Parathyroid adenoma (tissue), 2 donors: ENCODE measurements around the gene SLC6A4.

Experiments
- H2AFZ ChIP-seq: fragments of 300-600 bp; sonication (generic); one replicate; pipeline ENCODE4 v1.7.0; 2017; ENCODE audit warnings: antibody characterized with exemption, mild to moderate bottlenecking
- H3K27ac ChIP-seq: fragments of 300-600 bp; sonication (generic); one replicate; pipeline ENCODE4 v1.7.0; 2017
- H3K27me3 ChIP-seq: fragments of 300-600 bp; sonication (generic); one replicate; pipeline ENCODE4 v1.7.0; 2017; ENCODE audit warnings: low read length; ENCODE audit not compliant: control insufficient read depth, insufficient read depth
- H3K36me3 ChIP-seq: fragments of 300-600 bp; sonication (generic); one replicate; pipeline ENCODE4 v1.7.0; 2017; ENCODE audit warnings: low read length; ENCODE audit not compliant: control insufficient read depth, insufficient read depth
- H3K4me1 ChIP-seq: fragments of 300-600 bp; sonication (generic); one replicate; pipeline ENCODE4 v1.7.0; 2017; ENCODE audit warnings: control low read depth
- H3K4me2 ChIP-seq: fragments of 300-600 bp; sonication (generic); one replicate; pipeline ENCODE4 v1.7.0; 2017; ENCODE audit warnings: low read length
- H3K4me3 ChIP-seq: fragments of 300-600 bp; sonication (generic); one replicate; pipeline ENCODE4 v1.7.0; 2017; ENCODE audit warnings: low read depth, low read length
- H3K79me2 ChIP-seq: fragments of 300-600 bp; sonication (generic); one replicate; pipeline ENCODE4 v1.7.0; 2017; ENCODE audit warnings: control low read depth
- H3K9ac ChIP-seq: fragments of 300-600 bp; sonication (generic); one replicate; pipeline ENCODE4 v1.7.0; 2017; ENCODE audit warnings: mild to moderate bottlenecking
- H3K9me3 ChIP-seq: fragments of 300-600 bp; sonication (generic); one replicate; pipeline ENCODE4 v1.7.0; 2017; ENCODE audit warnings: low read length; ENCODE audit not compliant: control insufficient read depth
- TF ChIP-seq, protein P1 (sequence below): fragments of 300-600 bp; sonication (generic); IDR thresholded peaks from one replicate; pipeline ENCODE4 v1.7.0; 2017; ENCODE audit warnings: antibody characterized with exemption, mild to moderate bottlenecking
- donor health status: primary hyperparathyroidism.

SLC6A4 gene

DNA sequence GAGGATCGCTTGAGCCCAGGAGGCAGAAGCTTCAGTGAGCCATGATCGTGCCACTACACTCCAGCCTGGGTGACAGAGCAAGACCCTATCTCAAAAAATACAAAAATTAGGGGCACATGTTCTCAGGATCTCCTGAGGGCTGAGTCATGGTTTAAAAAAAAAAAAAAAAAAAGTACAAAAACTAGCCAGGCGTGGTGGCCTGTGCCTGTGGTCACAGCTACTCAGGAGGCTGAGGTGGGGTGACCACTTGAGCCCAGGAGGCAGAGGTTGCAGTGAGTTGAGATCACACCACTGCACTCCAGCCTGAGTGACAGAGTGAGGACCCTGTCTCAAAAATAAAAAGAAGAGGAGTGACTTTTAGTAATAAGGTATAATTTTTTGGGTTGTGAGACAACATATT, 39.4 kb upstream of the SLC6A4 start:
- Histone ChIP-seq H3K9ac (no peak overlapping the region), H3K27me3 (no peaks in the 10 kb centered on the region), H3K36me3 (no peaks in the 10 kb centered on the region), H3K27ac (no peak overlapping the region), H3K9me3 (no peaks in the 10 kb centered on the region), H3K4me3 (no peak overlapping the region), H3K79me2 (no peaks in the 10 kb centered on the region), H2AFZ (no peak overlapping the region), H3K4me1 (peaks cover 13% of the 10 kb centered on the region), H3K4me2 (no peak overlapping the region)
- TF ChIP-seq, protein P1, sequence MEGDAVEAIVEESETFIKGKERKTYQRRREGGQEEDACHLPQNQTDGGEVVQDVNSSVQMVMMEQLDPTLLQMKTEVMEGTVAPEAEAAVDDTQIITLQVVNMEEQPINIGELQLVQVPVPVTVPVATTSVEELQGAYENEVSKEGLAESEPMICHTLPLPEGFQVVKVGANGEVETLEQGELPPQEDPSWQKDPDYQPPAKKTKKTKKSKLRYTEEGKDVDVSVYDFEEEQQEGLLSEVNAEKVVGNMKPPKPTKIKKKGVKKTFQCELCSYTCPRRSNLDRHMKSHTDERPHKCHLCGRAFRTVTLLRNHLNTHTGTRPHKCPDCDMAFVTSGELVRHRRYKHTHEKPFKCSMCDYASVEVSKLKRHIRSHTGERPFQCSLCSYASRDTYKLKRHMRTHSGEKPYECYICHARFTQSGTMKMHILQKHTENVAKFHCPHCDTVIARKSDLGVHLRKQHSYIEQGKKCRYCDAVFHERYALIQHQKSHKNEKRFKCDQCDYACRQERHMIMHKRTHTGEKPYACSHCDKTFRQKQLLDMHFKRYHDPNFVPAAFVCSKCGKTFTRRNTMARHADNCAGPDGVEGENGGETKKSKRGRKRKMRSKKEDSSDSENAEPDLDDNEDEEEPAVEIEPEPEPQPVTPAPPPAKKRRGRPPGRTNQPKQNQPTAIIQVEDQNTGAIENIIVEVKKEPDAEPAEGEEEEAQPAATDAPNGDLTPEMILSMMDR: no peak

DNA sequence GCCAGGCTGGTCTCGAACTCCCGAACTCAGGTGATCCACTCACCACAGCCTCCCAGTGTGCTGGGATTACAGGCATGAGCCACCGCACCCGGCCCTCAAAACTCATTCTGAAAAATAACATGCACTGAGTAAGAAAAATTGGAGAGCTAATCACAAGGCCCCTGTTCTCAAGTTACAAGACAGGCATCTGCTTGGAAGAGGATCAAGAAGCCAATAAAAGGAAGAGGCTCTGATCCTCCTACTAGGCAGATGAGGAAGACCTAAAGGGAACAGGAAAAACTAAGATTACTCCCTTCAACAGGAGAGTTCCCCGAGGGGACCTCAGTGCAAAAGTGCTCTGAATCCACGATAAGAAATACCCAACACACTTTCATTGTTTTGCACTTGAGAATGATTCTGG, 37.9 kb upstream of the SLC6A4 start:
- no peaks in the 10 kb centered on the region for H3K79me2 ChIP-seq
- H3K36me3 ChIP-seq: no peaks in the 10 kb centered on the region

DNA sequence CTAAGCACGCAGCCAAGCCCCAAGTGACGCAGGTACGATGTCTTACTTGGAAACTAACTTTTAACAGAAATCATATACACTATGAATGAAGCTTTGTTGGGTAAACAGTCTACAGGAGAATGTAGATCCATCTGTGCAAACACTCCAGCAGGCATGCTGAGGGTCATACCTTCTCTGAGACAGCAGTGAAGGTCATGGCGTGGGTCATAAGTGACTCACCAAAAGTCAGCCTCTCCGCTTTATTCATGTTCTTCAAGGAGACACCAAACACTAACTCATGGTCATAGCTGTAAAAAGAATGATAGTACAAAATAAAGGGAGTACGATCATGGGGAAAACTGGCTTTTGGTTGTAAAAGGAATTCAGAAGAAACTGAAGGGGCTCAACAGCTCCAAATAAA, 35.6 kb upstream of the SLC6A4 start:
- Histone ChIP-seq H3K4me2 (no peak overlapping the region), H3K4me1 (peaks cover 11% of the 10 kb centered on the region), H2AFZ (no peak overlapping the region), H3K9ac (no peak overlapping the region), H3K27ac (no peak overlapping the region), H3K9me3 (no peaks in the 10 kb centered on the region), H3K79me2 (no peaks in the 10 kb centered on the region), H3K4me3 (no peak overlapping the region), H3K27me3 (no peaks in the 10 kb centered on the region), H3K36me3 (no peaks in the 10 kb centered on the region)
- TF ChIP-seq, protein P1: no peak

More for the DNA sequence above, 37.9 kb upstream of the SLC6A4 start:
- Histone ChIP-seq H3K9ac (no peak overlapping the region), H3K9me3 (no peaks in the 10 kb centered on the region), H3K4me2 (no peak overlapping the region), H3K4me1 (peaks cover 13% of the 10 kb centered on the region), H3K27me3 (no peaks in the 10 kb centered on the region), H2AFZ (no peak overlapping the region), H3K27ac (peak overlapping the region; percentile 52), H3K4me3 (no peak overlapping the region)
- TF ChIP-seq, protein P1: no peak

DNA sequence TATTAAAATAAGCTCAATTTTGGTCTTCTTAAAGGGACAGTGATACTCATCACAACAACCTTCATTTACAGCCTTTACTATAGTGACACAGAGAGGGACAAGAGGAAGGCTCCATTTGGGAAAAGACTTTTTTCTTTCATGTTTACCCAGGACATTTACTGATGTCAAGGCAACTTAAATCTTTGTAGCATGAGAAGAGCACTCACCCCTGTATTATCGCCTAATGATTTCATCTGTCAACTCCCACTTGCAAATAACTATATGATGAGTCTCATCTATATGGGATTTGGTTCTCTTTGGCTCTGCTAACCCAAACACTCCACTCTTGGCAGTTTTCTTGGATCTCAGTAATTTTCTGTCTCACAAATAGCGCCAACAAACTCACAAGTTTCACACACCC, 32.1 kb upstream of the SLC6A4 start:
- TF ChIP-seq, protein P1: no peak
- H3K79me2 ChIP-seq: no peaks in the 10 kb centered on the region
- H2AFZ ChIP-seq: no peak overlapping the region
- no peak overlapping the region for H3K4me2 ChIP-seq
- H3K9ac ChIP-seq: no peak overlapping the region
- no peaks in the 10 kb centered on the region for H3K27me3 ChIP-seq
- no peaks in the 10 kb centered on the region for H3K36me3 ChIP-seq
- H3K4me1 ChIP-seq: peaks cover 24% of the 10 kb centered on the region
- no peaks in the 10 kb centered on the region for H3K9me3 ChIP-seq
- no peak overlapping the region for H3K4me3 ChIP-seq
- peak overlapping the region; percentile 5 for H3K27ac ChIP-seq

DNA sequence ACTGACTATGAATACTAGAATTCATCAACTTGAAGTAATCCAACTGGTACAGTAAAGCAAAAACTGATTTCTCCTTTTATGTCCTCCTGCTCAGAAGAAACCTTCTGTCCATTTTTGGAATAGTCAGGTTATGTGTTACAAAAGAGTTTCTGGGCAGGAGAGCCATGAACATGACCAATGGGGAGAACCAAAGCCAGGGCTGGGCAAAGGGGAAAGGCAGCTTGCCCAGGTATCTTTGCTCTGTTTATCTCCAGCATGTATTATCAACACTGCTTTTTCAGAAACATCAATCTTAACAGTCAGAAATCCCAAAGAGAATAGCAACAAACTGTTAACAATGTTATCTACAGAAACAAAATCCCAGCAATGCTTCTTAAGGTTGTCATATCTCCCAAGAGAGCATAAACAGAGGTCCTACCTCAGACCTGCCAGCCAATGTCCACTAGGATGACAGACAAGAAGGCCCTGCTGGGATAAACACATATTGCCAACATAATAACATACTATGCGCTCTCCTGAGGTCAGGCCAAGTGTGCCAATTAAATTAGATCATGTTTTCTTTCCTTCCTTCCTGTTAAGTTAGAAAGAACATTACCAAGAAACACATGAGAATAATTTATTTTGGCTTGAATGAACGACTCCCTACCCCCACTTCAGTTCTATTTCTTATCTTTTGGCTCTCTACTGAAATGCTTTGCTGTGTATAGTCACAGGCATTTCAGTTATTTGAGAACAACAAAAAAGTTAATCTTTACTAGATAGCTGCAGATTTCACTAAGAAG, 28.2 kb upstream of the SLC6A4 start:
- Histone ChIP-seq H3K4me3 (no peak overlapping the region), H3K4me1 (peaks cover 40% of the 10 kb centered on the region), H3K36me3 (no peaks in the 10 kb centered on the region), H2AFZ (peak overlapping the region; percentile 18), H3K9ac (no peak overlapping the region), H3K27me3 (no peaks in the 10 kb centered on the region), H3K9me3 (no peaks in the 10 kb centered on the region), H3K27ac (peak overlapping the region; percentile 70), H3K79me2 (no peaks in the 10 kb centered on the region), H3K4me2 (no peak overlapping the region)
- TF ChIP-seq, protein P1: no peak
